HG03060 (cell line): ENCODE data around the gene BCL7B.
"Not testable (repeated sequence)": the region's sequence is repeated elsewhere in the genome, so short reads cannot be mapped to it uniquely, and the experiment has no call there.

ENCODE experiments used
- ATAC-seq: cut with Tn5 transposase; IDR thresholded peaks from one replicate; pipeline ENCODE4 v1.9.1; 2021; ENCODE audit warnings: low read depth, moderate number of reproducible peaks; ENCODE audit not compliant: unreplicated experiment

BCL7B gene

DNA sequence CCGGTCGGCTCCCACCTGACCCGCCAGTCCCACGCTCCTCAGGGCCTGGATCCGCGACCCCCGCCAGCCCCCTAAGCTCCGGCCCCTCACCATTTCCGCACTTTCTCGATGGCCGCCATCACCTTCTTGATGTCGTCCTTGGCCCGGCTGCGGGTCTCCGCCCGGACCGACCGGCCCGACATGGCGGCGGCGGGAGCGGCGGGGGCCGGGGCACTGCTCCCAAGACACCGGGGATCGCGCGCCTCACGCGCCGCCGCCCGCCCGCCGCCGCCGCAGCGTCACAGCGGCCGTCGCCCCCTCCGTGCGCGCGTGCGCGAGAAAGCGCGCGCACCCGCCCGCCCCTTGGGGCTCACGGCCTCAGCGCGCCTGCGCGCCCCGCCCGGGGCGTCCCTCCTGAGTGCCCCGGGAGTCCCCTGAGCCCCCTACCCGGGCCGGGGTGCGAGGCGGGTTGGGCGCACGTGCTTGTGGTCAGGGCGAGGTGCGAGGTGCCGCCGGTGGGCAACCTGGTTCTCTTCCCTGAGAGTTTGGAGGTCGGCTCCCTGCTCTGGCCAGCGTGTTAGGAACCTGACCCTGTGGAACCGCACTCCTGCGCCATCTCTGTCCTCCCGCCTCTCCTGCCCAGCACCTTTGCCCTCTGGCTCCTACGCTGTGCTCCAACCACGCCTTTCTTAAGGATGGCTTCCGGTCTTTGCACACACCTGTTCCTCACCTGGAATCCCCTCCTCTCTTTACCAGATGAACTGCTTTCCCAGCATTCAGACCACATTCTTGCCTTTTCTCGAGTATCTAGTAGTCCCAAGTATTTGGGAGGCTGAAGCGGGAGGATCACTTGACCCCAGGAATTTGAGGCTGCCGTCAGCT, at the start of gene BCL7B:
Gene BCL7B (minus strand): TSS at position 294 of the 861 bp plus-strand sequence. CDS start 112 bp downstream, at position 182.
- ATAC-seq = no peak

DNA sequence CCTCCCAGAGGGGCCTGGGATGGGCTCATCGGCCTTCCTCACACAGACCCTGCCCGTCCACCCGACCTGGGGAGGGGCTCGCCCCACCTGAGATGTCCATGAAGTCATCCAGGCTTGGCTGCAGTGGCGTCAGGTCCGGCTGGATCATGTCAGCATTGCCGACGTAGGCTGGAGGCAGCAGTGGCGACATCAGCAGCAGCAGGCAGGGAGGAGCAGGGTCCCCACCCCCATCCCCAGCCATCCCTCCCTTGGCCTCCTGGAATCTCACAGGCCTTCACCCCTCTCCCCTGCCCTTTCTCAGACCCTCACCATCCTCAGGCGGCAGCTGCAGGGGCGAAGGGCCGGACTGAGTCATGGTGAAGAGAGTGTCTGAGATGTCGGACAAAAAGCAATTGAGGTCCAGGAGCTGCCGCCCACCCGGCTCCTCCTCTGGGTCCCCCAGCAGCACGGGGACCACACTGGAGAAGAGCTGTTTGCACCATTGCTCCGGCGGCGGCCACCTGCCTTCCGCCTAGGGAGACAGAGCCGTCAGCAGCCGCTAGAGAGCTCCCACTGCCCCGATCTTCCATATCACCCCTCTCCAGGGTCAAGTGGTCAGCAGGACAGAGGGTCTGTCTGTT, 48.2 kb upstream of the BCL7B start:
- no peak for ATAC-seq

DNA sequence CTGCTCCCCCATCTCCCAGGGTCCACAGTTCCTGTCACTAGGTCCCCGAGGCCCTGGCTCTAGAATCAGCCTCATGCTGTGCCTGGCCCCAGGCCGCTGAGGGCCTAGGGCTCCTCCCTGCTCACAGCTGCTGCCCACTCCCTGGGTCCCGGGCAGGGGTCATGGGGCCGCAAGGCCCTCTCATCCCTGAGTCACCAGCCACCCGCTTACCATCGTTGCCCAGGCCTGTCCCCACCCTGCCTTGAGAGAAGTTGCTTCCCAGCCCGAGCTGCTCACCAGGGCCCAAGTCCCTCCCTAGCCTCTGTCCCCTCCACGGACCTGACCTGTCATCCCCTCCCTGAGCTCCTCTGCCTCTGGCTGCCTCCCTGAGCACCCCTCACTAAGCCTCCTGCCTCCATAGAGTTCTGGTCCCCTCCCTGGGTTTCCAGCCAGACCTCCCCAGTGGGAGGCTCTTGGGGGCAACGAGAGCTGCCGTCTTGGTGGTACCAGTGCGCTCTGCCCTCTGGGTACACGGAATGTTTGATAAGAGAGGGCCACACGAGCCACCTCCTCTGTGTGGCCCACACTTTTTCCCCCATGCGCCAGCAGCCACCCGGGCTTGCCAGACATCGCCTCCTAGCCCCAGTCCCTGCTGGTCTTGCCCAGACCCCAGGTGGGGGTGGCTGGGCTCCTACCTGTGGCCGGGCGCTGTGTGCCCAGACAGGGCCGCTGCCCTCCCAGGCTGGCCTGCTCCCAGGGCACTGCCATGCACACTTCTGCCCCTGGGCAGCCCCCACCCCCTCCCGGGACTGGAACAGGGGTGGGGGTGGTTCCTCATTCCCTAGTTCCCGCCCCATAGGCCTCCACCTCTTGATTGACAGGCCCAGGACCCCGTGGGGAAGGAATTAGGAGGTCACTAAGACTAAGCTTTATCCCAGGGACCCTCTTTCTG, 45.5 kb upstream of the BCL7B start:
- ATAC-seq = no peak

DNA sequence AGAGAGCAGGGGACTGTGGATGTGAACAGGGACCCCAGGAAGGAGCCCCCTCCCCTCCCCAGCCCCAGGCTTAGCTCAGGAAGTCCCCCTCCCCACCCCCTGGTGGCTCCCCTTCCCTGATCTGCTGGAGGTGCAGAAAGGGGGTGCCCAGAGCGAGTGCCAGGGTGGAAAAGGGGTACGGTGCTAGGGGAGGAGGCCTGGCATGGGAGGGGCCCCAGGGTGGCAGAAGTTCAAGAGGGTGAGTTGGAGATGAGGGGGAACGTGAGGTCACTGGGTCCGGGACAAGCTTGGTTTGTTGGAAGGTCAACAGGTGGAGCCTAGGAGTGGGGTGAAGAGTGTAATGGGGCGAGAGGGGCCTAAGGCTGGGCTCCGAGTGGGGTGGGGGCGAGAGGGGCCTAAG, 42.4 kb upstream of the BCL7B start:
- ATAC-seq = no peak

DNA sequence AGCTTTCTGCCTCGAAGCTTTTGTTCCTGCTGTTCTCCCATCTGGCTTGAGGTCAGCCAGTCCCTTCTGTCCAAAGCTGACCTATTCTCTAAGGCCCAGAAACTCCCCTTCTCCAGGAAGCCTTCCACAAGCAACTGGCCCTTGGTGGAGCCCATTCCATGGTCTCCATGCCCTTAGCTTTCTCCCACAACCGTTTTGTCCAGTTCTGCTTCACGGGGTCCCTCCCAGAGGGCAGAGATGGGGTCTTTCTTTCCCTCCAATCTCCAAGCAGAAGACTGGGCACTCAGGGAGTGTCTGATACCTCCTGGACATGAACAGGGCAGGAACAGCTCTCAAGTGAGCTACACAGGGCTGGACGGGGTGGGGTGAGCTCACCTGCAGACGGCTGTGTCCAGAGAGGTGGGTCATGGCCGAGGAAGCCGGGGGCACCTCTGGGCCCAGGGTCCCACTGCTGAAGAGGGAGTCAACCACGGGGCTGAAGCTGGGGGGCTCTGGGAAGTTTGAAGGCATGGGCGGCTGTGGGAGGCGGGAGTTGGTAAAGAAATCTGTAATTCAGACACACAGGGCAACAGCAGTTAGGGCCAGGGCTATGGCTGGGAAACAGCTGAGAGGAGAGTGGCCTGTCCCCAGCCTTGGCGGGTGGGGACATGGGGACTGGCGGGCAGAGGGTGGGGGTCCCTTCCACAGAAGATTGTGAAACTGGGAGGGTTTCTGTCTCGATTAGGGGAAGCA, 41.8 kb upstream of the BCL7B start:
- no peak for ATAC-seq

DNA sequence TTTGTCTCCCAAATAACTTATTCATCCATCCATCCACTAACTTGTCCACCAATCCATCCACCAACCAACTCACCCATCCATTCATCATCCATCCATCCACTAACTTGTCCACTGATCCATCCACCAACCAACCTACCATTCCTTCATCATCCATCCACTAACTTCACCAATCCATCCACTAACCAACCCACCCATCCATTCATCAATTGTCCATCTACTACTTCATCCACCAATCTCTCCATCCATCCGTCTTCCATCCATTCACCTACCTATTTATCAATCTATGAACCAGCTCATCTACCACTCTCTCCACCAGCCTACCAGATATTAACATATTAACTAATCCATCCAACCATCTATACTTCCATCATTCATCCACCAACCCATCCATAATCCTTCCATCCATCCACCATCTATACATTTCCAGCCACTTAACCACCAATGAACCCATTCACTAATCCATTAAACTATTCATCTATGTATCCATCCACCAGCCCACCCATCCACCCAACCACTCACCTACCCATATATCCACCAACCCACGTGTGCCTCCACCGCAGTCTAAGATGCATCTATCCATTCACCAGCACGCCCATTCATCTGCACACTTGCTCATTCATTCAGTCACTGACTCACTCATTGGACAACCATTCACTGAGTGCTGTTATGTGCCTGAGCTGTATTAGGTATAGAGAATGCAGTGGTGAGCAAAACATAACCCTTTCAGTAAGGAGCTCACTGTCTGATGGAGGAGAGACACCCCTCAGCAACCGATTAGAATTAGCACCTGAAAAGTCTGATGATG, 40.7 kb upstream of the BCL7B start:
- ATAC-seq = no peak

DNA sequence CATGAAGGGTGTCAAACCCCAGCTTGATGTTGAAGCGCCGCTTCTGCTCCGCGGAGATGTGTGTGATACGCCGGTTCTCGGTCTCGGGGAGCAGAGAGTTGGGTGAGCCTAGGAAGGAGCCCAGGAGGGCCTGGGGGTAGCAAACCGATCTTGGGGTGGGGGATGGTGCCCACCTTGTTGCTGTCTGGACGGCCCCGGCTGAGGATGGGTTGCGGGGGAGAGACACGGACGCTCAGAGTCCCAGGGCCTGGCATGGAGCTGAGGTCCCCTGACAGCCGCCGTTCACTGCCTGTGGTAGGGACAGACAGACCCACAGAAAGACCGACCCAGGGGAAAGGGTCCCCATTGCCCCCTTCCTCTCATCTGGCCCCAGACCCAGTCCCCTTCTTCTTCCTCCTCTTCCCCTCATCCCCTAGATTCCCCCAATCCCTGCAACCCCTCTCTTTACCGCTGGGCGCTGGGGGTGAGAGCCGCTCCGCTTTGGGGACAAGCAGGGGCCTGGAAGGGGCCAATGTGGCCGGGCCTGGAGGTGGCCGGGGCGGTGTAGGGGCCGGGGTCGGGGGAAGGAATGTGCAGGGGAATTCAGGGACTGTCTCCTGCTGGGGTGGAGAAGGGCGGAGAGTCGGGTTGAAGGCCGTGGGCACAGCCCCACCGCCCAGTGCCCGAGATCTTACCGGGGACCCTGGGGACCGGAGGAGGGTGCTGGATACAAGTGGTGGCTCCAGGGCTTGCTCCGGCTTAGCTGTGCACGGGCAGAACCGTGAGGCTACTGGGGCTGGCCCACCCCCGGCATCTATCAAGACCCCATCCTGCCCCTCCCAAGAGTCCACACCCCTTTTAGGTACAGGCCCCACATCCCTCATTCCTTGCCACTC, 38.9 kb upstream of the BCL7B start:
- ATAC-seq = no peak

DNA sequence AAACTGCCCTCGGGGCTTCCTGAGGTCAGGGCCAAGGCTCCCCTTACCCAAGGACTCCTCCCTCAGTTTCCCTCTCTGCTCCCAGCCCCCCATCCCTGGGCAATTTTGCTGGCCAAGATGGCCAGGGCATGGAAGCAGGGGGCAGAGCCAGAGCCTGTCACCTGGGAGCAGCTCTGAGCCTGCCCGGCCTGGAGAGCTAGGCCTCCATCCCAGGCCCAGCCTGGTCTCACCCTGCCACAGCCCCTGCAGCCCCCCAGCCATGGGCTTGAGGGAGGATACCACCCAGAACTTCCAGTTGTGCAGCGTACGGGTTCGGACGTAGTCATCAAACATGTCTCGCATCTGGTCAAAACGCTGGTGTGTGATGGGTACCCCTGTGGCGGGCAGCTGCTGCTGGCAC, 37.9 kb upstream of the BCL7B start:
- no peak for ATAC-seq

DNA sequence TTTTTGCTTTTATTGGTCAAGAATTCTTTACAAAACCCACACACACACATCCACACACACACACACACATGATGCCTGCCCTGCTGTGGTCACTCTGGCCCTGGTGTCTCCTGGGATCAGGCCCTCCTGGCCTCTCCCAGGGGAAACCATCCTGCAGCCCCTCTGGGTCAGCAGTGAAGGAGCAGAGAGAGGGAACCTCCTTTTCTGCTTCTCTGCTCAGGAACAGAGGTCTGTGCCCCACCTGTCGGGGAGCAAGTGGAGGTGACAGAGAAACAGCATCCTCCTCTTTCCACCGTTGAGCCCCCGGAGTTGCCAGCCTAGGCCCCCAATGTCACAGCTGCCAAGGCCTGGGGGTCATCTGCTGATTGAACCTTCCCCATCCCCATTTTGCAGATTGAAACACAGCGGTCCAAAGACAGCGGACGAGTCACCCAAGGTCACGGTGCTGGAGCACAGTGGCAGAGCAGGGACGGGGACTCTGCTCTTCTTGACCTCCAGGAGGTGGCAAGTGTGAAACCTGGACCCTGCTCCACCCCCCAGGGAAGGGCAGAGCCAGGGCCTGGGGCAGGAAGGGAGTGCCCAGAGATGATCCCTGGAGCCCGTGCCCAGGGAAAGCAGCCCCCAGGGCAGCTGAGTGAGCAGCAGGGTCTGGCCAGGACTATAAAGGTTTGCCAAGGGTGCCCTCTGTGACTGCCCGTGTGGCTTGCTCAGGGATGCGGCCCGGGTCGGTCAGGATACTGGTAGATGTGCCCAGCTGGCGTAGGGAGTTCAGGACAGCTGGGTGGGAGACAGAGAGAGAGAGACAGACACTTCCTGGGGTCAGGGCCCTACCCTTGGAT, 35.9 kb upstream of the BCL7B start:
- no peak for ATAC-seq

DNA sequence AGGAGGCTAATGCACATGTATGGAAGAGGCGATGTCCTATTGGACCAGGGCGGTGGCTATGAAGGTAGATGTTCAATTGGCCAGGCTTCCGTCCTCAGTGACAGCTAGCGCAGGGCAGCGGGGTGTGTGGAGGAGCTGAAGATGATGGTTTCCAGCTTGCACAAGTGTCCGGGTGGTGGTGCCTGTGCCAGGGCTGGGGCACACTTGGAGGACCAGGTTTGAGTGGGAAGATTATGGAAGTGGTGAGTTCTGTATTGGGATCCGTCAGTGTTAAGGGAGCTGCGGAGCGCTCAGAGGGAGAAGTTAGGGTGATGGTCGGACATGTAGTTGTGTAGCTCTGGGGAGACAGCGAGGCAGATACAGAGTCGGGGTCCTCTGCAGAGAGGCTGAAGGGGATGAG, 29.4 kb upstream of the BCL7B start:
- no peak for ATAC-seq

DNA sequence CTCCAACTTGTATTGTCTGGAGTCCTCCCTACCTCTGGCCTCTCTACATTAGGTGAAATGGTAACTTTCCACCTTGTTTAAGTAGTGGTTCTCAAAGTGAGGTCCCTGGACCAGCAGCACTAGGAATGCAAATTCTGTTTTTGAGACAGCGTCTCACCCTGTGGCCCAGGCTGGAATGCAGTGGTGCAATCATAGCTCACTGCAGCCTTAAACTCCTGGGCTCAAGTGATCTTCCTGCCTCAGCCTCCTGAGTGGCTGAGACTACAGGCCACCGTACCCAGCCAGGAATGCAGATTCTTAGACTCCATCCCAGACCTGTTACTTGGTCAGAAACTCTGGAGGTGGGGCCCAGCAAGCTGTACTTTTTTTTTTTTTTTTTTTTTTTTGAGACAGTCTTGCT, 27.7 kb upstream of the BCL7B start:
- no peak for ATAC-seq

DNA sequence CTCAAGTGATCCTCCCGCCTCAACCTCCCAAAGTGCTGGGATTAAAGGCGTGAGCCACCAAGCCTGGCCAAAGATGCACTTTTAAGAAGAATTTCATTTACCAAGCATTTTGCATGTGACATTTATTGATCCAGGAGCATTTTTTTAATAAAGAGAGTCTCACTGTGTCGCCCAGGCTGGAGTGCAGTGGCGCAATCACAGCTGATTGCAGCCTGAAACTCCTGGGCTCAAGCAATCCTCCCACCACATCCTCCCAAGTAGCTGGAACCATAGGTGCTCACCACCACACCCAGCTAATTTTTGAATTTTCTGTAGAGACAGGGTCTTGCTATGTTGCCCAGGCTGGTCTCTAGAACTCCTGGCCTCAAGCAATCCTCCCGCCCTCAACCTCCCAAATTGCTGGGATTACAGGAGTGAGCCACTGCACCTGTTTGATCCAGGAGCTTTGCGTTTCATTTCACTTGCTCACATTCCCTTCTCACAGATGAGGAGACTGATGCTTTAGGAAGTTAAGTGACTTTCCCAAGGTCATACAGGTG, 25.2 kb upstream of the BCL7B start:
- no peak for ATAC-seq

DNA sequence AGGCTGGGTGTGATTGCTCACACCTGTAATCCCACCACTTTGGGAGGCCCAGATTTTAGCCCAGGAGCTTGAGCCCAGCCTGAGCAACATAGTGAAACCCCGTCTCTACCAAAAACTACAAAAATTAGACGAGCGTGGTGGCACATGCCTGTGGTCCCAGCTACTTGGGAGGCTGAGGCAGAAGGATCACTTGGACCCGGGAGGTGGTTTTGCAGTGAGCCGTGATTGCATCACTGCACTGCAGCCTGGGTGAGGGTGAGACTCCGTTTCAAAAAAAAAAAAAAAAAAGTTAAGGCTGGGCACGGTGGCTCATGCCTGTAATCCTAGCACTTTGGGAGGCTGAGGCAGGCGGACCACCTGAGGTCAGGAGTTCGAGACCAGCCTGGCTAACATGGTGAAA, 23.5 kb upstream of the BCL7B start:
- ATAC-seq = not testable (repeated sequence)

DNA sequence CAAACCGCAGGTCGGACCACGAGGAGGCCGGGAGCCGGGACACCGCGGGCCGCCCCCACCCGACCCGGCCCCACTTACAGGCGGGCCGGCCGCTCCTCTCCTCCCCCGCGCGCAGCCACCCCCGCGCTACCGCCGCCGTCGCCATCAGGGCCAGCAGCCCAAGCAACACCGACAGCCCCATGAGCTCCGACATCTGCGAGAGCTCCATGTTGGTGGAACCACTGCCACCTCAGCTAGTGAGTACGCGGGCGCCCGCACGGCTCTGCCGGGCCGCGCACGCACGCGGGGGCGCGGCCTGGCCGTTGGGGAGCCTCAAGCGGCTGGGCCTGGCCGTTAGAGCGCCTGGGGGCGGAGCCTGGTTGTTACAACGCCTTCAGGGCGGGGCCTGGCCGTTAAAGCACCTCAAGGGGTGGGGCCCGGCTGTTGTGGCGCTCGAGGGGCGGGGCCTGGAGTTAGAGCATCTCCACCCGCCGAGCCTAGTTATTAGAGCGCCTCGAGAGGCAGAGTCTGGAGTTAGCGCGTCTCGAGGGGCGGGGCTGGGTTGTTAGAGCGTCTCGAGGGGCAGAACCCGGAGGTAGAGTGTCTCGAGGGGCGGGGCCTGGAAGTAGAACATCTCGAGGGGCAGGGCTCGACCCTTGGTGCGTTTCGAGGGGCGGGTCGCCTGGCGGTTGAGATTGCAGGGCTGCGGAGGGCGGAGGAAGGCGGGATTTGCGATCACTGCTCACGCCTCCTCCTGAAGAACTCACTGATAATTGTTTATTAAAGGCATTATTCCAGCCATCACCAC, 21.0 kb upstream of the BCL7B start, which contains the start of gene TBL2:
Gene TBL2 (minus strand): TSS at position 238 of the 787 bp plus-strand sequence. CDS start 30 bp downstream, at position 208.
- peak; percentile 73 for ATAC-seq

DNA sequence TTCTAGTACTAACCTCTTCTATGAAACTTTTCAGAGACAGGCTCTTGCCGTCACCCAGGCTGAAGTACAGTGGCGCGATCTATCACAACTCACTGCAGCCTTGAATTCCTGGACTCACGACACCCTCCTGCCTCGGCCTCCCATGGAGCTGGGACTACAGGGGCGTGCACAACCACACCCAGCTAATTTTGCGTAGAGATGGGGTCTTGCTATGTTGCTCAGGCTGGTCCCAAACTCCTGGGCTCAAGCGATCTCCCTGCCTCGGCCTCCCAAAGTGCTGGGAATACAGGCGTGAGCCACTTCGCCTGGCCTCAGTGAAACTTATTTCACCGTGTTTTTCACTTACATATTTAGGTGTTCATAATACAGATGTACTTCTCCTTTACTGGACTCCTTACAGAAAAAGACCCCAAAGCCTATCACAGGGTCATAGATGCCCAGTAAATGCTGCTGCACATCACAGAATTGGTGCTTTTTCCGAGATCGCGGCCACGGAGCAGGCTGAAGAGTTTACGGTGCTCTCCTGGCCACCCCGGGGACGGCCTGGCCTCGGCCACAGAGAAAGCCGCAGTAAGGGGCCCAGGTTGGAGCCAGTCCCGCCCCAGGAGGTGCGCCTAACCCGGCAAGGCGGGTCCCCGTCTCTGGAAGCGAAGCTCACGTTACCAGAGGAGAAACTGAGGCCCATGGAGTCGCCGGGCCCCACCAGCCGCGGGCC, 20.3 kb upstream of the BCL7B start:
- no peak for ATAC-seq

DNA sequence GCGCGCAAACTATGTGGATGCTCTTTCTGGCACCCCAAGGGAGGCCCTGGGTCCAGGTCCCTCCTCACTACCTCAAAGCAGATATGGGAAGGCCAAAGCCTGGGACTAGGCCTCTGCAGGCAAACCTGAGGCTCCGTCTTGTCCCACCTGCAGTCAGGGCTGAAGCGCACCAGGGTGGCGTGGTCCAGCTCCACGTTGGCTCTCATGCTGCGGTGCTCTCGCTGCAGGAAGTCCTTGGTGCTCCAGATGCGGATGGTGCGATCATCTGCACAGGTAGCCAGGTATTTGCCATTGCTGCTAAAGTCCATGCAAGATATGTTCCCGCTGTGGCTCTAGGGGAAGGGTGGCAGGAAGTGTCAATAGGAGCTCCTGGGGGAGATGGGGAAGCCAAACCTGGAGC, 16.3 kb upstream of the BCL7B start:
- ATAC-seq = no peak
